ENCODE data around the gene PGC. TPM values are rescaled to one million over a fixed set of nuclear protein-coding genes. Genes with fewer than 3 reads are reported as not detected.
A peak's percentile ranks its signal among the peaks of the same experiment; 100 is the strongest.

PGC gene
- polyA plus RNA-seq, 4 donors, result 0.03 to 51.3 (median 13.0) TPM

- WGBS, 3 donors, result 88 to 93% (median 90%) methylated on average over 6 of the region's 6 CpGs
- peaks cover 0 to 7% (median 0%) of the 10 kb centered on the region in 3 donors for H3K36me3 ChIP-seq (ENCODE audit: control insufficient read depth in 3 of 3, insufficient read depth in 2 of 3, low read depth in 1 of 3, low read length in 3 of 3)
- H3K4me3 ChIP-seq (ENCODE audit: low read depth in 1 of 3, low read length in 3 of 3), result no peak overlapping the region
- no peaks in the 10 kb centered on the region for H3K9me3 ChIP-seq (ENCODE audit: control insufficient read depth in 2 of 2, insufficient read depth in 1 of 2, low read depth in 1 of 2, low read length in 1 of 2)
- FAIRE-seq (no peak), DNase-seq (no peak)
- H3K4me1 ChIP-seq (ENCODE audit: control insufficient read depth in 3 of 3, insufficient read depth in 2 of 3, low read depth in 1 of 3, low read length in 2 of 3), result peaks cover 2 to 50% (median 6%) of the 10 kb centered on the region in 3 donors
- H3K27me3 ChIP-seq (ENCODE audit: control insufficient read depth in 3 of 3, insufficient read depth in 3 of 3, low read length in 3 of 3), result no peaks in the 10 kb centered on the region
- no peak overlapping the region for H3K27ac ChIP-seq (ENCODE audit: low read depth in 1 of 3, low read length in 2 of 3)
These were observed 9.5 kb downstream of the PGC start for GRCh38 chr6:41737591-41738130.

GRCh38 chr6:41736800-41737555 is 10.2 kb downstream of the PGC start:
- FAIRE-seq (no peak), DNase-seq (no peak)
- H3K4me3 ChIP-seq (ENCODE audit: low read depth in 1 of 3, low read length in 3 of 3), result no peak overlapping the region
- H3K27me3 ChIP-seq (ENCODE audit: control insufficient read depth in 3 of 3, insufficient read depth in 3 of 3, low read length in 3 of 3), result no peaks in the 10 kb centered on the region
- H3K27ac ChIP-seq (ENCODE audit: low read depth in 1 of 3, low read length in 2 of 3), result no peak overlapping the region
- WGBS, 3 donors, result 86 to 94% (median 91%) methylated on average over 13 of the region's 13 CpGs
- H3K4me1 ChIP-seq (ENCODE audit: control insufficient read depth in 3 of 3, insufficient read depth in 2 of 3, low read depth in 1 of 3, low read length in 2 of 3), result peaks cover 2 to 50% (median 6%) of the 10 kb centered on the region in 3 donors
- no peaks in the 10 kb centered on the region for H3K9me3 ChIP-seq (ENCODE audit: control insufficient read depth in 2 of 2, insufficient read depth in 1 of 2, low read depth in 1 of 2, low read length in 1 of 2)
- peaks cover 0 to 8% (median 0%) of the 10 kb centered on the region in 3 donors for H3K36me3 ChIP-seq (ENCODE audit: control insufficient read depth in 3 of 3, insufficient read depth in 2 of 3, low read depth in 1 of 3, low read length in 3 of 3)

DNA sequence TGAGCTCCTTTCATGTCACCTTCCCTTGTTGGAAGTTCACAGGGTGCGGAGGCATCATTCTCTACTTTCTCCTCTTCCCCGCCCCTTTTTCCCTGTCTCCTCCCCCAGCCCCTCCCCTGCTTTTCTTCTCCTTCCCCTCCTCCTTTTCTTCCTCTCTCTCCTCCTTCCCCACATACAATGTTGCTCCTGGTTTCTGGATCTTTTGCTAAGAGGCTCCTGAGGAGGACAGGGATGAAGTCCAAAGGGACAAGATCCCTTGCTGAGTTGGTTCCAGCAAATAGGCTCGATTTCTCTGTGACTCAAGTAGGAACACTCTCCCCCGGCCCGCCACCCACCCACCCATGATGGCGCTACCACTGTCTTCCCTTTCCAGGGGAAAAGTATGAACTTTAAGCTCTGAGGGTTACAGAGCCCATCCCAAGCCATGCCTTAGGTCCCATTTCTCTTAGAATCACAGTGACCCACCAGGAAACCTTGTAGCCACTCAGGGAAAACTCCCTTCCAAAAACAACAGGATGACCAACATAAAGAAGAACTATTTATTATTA is 10.9 kb downstream of the PGC start:
- Histone ChIP-seq H3K9me3 (ENCODE audit: control insufficient read depth in 2 of 2, insufficient read depth in 1 of 2, low read depth in 1 of 2, low read length in 1 of 2) (no peaks in the 10 kb centered on the region), H3K4me3 (ENCODE audit: low read depth in 1 of 3, low read length in 3 of 3) (no peak overlapping the region), H3K27ac (ENCODE audit: low read depth in 1 of 3, low read length in 2 of 3) (no peak overlapping the region), H3K36me3 (ENCODE audit: control insufficient read depth in 3 of 3, insufficient read depth in 2 of 3, low read depth in 1 of 3, low read length in 3 of 3) (peaks cover 0 to 15% (median 0%) of the 10 kb centered on the region in 3 donors), H3K27me3 (ENCODE audit: control insufficient read depth in 3 of 3, insufficient read depth in 3 of 3, low read length in 3 of 3) (no peaks in the 10 kb centered on the region), H3K4me1 (ENCODE audit: control insufficient read depth in 3 of 3, insufficient read depth in 2 of 3, low read depth in 1 of 3, low read length in 2 of 3) (peaks cover 2 to 51% (median 6%) of the 10 kb centered on the region in 3 donors)
- FAIRE-seq (no peak), DNase-seq (peak in 1 of 2 donors; percentile 32)
- WGBS, 3 donors, result 53 to 75% (median 73%) methylated on average over 6 of the region's 6 CpGs

DNA sequence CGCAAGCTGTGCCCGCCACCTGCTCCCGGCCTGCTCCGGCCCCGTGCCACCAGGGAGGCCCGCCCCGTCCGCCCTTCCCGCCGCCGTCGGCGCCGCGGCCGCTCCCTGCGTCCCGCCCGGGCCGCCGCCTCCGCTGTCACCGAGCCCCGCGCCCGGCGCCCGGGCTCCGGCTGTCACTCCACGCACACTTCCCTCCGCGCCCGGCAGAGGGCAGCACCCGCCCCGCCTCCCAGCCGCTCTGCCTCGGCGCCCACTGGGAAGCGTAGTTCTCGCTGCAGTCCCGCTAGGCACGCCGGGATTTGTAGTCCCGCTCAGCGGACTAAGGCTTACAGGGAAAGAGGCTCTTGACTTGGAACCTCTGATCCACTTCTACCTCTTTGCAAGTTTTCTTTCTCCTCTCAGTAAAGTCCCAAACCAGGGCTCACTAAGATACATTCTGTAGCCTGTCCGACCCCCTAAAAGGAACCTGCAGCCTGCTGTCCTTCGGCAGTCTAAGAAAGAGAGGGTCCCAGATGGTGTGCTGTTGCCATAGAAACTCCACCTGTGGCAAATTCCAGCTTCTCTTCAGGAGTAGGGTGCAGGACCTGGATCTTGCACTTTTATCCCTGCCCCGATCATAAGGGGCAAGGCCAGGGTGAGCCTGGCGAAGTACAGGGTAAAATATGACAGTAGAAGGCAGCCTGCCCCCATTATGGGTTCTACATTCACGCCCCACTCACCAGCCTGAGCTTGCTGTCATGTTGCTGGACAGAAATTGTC is 11.6 kb downstream of the PGC start, which contains the start of gene TFEB:
Gene TFEB (minus strand): TSS at position 182 of the 759 bp plus-strand sequence. CDS start 44,395 bp downstream, outside the sequence.
- 7 to 16% (median 7%) methylated on average over 24 to 50 of the region's 50 CpGs for WGBS, 3 donors
- FAIRE-seq, result no peak

DNA sequence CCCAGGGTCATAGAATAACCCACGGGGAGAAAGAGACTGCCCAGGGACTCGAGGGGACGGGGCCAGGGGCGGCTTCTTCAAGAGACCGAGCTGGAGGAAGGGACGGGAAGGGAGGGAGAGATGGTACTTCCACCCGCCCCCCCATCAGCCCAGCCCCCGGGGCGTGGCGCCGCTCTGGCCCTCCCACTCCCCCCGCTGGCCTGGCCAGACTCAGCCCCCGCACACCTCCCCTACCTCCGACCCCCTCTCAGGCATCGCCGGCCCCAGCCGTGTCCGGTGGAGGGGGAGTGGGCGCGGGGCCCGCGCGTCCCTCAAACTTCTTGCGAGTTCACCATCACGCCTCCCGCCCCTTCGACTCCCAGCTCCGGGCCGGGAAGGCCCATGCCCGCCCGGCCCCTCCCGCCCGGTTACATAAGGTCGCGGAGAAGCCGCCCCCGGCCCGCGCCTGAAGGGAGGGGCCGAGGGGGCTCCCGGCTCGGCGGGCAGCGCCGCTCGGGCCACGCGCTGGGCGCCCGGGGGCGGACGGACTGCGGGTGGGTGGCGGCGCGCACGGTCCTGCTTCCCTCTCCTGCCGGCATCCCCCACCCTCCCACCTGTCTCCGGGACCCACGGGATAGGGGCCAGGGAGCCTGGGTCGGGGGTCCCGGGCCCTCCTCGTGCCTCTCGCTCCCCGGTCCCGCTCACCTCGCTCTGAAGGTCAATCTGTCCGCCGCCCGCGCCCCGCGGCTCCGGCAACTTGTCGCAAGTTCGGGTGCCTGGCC is 12.4 kb downstream of the PGC start:
- Histone ChIP-seq H3K27me3 (ENCODE audit: control insufficient read depth in 3 of 3, insufficient read depth in 3 of 3, low read length in 3 of 3) (no peaks in the 10 kb centered on the region), H3K9me3 (ENCODE audit: control insufficient read depth in 2 of 2, insufficient read depth in 1 of 2, low read depth in 1 of 2, low read length in 1 of 2) (no peaks in the 10 kb centered on the region), H3K4me1 (ENCODE audit: control insufficient read depth in 3 of 3, insufficient read depth in 2 of 3, low read depth in 1 of 3, low read length in 2 of 3) (peaks cover 0 to 55% (median 6%) of the 10 kb centered on the region in 3 donors), H3K27ac (ENCODE audit: low read depth in 1 of 3, low read length in 2 of 3) (peak overlapping the region; percentile 70 to 99 (median 83)), H3K36me3 (ENCODE audit: control insufficient read depth in 3 of 3, insufficient read depth in 2 of 3, low read depth in 1 of 3, low read length in 3 of 3) (peaks cover 0 to 28% (median 0%) of the 10 kb centered on the region in 3 donors), H3K4me3 (ENCODE audit: low read depth in 1 of 3, low read length in 3 of 3) (peak overlapping the region; percentile 70 to 91 (median 88))
- WGBS, 3 donors, result 0 to 1% (median 0%) methylated on average over 18 to 76 of the region's 76 CpGs
- DNase-seq (peak; percentile 50 to 93), FAIRE-seq (no peak)

More for the DNA sequence above, 11.6 kb downstream of the PGC start, which contains the start of gene TFEB:
- Histone ChIP-seq H3K36me3 (ENCODE audit: control insufficient read depth in 3 of 3, insufficient read depth in 2 of 3, low read depth in 1 of 3, low read length in 3 of 3) (peaks cover 0 to 20% (median 0%) of the 10 kb centered on the region in 3 donors), H3K4me3 (ENCODE audit: low read depth in 1 of 3, low read length in 3 of 3) (peak within 1 kb of the TSS; percentile 70 to 91 (median 88)), H3K27ac (ENCODE audit: low read depth in 1 of 3, low read length in 2 of 3) (peak within 1 kb of the TSS; percentile 70 to 99 (median 83)), H3K4me1 (ENCODE audit: control insufficient read depth in 3 of 3, insufficient read depth in 2 of 3, low read depth in 1 of 3, low read length in 2 of 3) (peaks cover 0 to 51% (median 6%) of the 10 kb centered on the region in 3 donors), H3K27me3 (ENCODE audit: control insufficient read depth in 3 of 3, insufficient read depth in 3 of 3, low read length in 3 of 3) (no peaks in the 10 kb centered on the region), H3K9me3 (ENCODE audit: control insufficient read depth in 2 of 2, insufficient read depth in 1 of 2, low read depth in 1 of 2, low read length in 1 of 2) (no peaks in the 10 kb centered on the region)
- DNase-seq, result peak; percentile 91 to 97

DNA sequence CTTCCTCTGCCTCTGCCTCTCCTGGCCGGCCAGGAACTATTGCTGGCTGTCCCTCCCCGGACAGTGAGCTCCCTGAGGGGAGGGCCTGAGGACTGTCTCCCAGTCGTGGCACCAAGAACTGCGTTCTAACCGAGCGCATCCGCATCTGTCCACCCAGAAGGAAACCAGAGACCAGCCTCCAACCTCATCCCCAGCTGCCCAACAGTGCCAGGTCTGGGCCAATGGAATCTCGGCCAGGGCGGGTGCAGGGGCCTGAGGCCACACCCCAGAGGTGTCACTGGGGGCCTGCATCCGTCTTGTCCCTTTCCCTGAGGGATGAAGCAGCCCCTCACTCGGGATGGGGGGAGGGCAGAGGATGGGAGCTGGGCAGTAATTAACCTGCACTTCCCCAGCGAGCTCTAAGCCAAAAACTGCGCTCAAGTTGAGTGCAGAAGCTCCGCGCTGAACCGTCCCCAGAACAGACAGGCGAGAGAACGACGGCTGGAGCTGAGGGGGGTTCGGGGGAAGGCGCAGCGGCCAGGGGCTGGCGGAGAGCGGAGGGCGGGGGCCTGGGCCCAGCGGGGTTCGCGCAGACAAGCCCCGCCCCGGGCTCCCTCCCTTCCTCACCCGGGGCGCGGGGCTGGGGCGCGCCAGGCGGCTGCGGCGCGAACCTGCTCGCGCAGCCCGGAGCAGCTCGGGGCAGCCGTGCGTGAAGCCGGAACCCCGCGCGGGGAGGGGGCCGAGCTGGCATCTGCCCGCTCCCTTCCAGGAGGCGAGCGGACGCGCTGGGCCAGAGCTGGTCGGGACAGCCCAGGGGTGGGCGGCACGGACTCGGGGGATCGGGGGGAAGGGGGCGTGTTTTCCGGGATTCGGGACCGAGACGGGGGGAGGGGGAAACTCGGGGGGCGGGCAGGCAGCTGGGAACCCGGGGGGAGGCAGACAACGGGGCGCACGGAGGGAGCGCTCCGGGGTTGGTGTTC is 13.2 kb downstream of the PGC start:
- Histone ChIP-seq H3K4me1 (ENCODE audit: control insufficient read depth in 3 of 3, insufficient read depth in 2 of 3, low read depth in 1 of 3, low read length in 2 of 3) (peaks cover 0 to 61% (median 6%) of the 10 kb centered on the region in 3 donors), H3K4me3 (ENCODE audit: low read depth in 1 of 3, low read length in 3 of 3) (peak overlapping the region; percentile 70 to 91 (median 88))
- DNase-seq, result peak; percentile 49 to 93

GRCh38 chr6:41733360-41733706 is 13.9 kb downstream of the PGC start:
- no peak for FAIRE-seq

More for the DNA sequence above, 13.2 kb downstream of the PGC start:
- Histone ChIP-seq H3K9me3 (ENCODE audit: control insufficient read depth in 2 of 2, insufficient read depth in 1 of 2, low read depth in 1 of 2, low read length in 1 of 2) (no peaks in the 10 kb centered on the region), H3K27me3 (ENCODE audit: control insufficient read depth in 3 of 3, insufficient read depth in 3 of 3, low read length in 3 of 3) (no peaks in the 10 kb centered on the region), H3K27ac (ENCODE audit: low read depth in 1 of 3, low read length in 2 of 3) (peak overlapping the region; percentile 70 to 99 (median 83)), H3K36me3 (ENCODE audit: control insufficient read depth in 3 of 3, insufficient read depth in 2 of 3, low read depth in 1 of 3, low read length in 3 of 3) (peaks cover 0 to 35% (median 0%) of the 10 kb centered on the region in 3 donors)
- WGBS, 3 donors, result 2 to 6% (median 3%) methylated on average over 35 to 73 of the region's 73 CpGs
- FAIRE-seq, result no peak

More at GRCh38 chr6:41733360-41733706, 13.9 kb downstream of the PGC start:
- peaks cover 0 to 65% (median 10%) of the 10 kb centered on the region in 3 donors for H3K4me1 ChIP-seq (ENCODE audit: control insufficient read depth in 3 of 3, insufficient read depth in 2 of 3, low read depth in 1 of 3, low read length in 2 of 3)
- H3K27ac ChIP-seq (ENCODE audit: low read depth in 1 of 3, low read length in 2 of 3), result peak overlapping the region in 2 of 3 donors; percentile 83 to 99
- no peaks in the 10 kb centered on the region for H3K9me3 ChIP-seq (ENCODE audit: control insufficient read depth in 2 of 2, insufficient read depth in 1 of 2, low read depth in 1 of 2, low read length in 1 of 2)
- WGBS, 3 donors, result 46 to 70% (median 65%) methylated on average over 11 of the region's 11 CpGs
- peak overlapping the region; percentile 70 to 91 (median 88) for H3K4me3 ChIP-seq (ENCODE audit: low read depth in 1 of 3, low read length in 3 of 3)
- H3K36me3 ChIP-seq (ENCODE audit: control insufficient read depth in 3 of 3, insufficient read depth in 2 of 3, low read depth in 1 of 3, low read length in 3 of 3), result peaks cover 0 to 41% (median 0%) of the 10 kb centered on the region in 3 donors
- DNase-seq, result no peak
- H3K27me3 ChIP-seq (ENCODE audit: control insufficient read depth in 3 of 3, insufficient read depth in 3 of 3, low read length in 3 of 3), result no peaks in the 10 kb centered on the region

All from small intestine (tissue), 7 donors.